GM23338 (cell line): Measurements from ENCODE around the gene TCF20. TPM values are rescaled to one million over a fixed set of nuclear protein-coding genes. Genes with fewer than 3 reads are reported as not detected.

Source experiments
- ATAC-seq: fragments of 200-7000 bp; cut with Tn5 transposase; 3 replicates; pipeline ENCODE4 v1.9.1; 2020
- DNase-seq: peaks from one replicate; pipeline ENCODE4 v3.0.0-alpha.2; 2015; ENCODE audit warnings: low spot score
- H2AFZ ChIP-seq: fragments of 200-600 bp; sonication (generic); 2 replicates; pipeline ENCODE4 v1.8.0; 2016; ENCODE audit warnings: antibody characterized with exemption, mild to moderate bottlenecking, moderate library complexity
- H3F3A ChIP-seq: fragments of 200-600 bp; sonication (generic); replicated peaks from 2 replicates; pipeline ENCODE4 v1.8.0; 2017; ENCODE audit warnings: antibody characterized with exemption, mixed run types, low read depth
- H3K27ac ChIP-seq: fragments of 200-600 bp; sonication (generic); 2 replicates; pipeline ENCODE4 v1.6.1; 2016; ENCODE audit warnings: low read depth
- H3K27me3 ChIP-seq: fragments of 200-600 bp; sonication (generic); 2 replicates; pipeline ENCODE4 v1.8.0; 2016; ENCODE audit warnings: mild to moderate bottlenecking, mixed run types, moderate library complexity; ENCODE audit not compliant: insufficient read depth
- H3K36me3 ChIP-seq: fragments of 200-600 bp; sonication (generic); 2 replicates; pipeline ENCODE4 v1.8.0; 2016; ENCODE audit warnings: mild to moderate bottlenecking; ENCODE audit not compliant: insufficient read depth
- H3K4me1 ChIP-seq: fragments of 200-600 bp; sonication (generic); 2 replicates; pipeline ENCODE4 v1.8.0; 2016; ENCODE audit warnings: mild to moderate bottlenecking, moderate library complexity; ENCODE audit not compliant: insufficient read depth
- H3K4me2 ChIP-seq: fragments of 200-600 bp; sonication (generic); 2 replicates; pipeline ENCODE4 v1.7.1; 2017; ENCODE audit warnings: mixed run types
- H3K4me3 ChIP-seq: fragments of 200-600 bp; sonication (generic); 2 replicates; pipeline ENCODE4 v1.6.1; 2016; ENCODE audit warnings: mixed run types
- H3K79me2 ChIP-seq: fragments of 200-600 bp; sonication (generic); replicated peaks from 2 replicates; pipeline ENCODE4 v1.8.0; 2017; ENCODE audit warnings: mild to moderate bottlenecking; ENCODE audit not compliant: insufficient read depth
- H3K9me2 ChIP-seq: fragments of 200-600 bp; sonication (generic); 2 replicates; pipeline ENCODE4 v1.8.0; 2017; ENCODE audit not compliant: insufficient read depth
- H4K20me1 ChIP-seq: fragments of 200-600 bp; sonication (generic); replicated peaks from 2 replicates; pipeline ENCODE4 v1.8.0; 2017; ENCODE audit warnings: mild to moderate bottlenecking; ENCODE audit not compliant: insufficient read depth
- H3K27ac Mint-ChIP-seq: 2 replicates; pipeline ENCODE4 v1.8.0; 2020; ENCODE audit warnings: inconsistent platforms, mild to moderate bottlenecking, moderate library complexity, mixed read lengths
- H3K27me3 Mint-ChIP-seq: 3 replicates; pipeline ENCODE4 v1.8.0; 2022; ENCODE audit warnings: low read depth, mild to moderate bottlenecking, moderate library complexity, mixed read lengths, inconsistent platforms; ENCODE audit not compliant: insufficient read depth, poor library complexity
- H3K36me3 Mint-ChIP-seq: 3 replicates; pipeline ENCODE4 v1.8.0; 2021; ENCODE audit warnings: low read depth, mild to moderate bottlenecking, inconsistent platforms, moderate library complexity, mixed read lengths
- H3K4me1 Mint-ChIP-seq: 3 replicates; pipeline ENCODE4 v1.8.0; 2020; ENCODE audit warnings: mild to moderate bottlenecking, inconsistent platforms, mixed read lengths
- H3K4me3 Mint-ChIP-seq: 3 replicates; pipeline ENCODE4 v1.8.0; 2021; ENCODE audit warnings: moderate library complexity, mild to moderate bottlenecking, inconsistent platforms, mixed read lengths
- H3K9me3 Mint-ChIP-seq: 3 replicates; pipeline ENCODE4 v1.8.0; 2020; ENCODE audit warnings: moderate library complexity, mild to moderate bottlenecking, inconsistent platforms, mixed read lengths
- CREB1 ChIP-seq: fragments of 250-450 bp; sonication (Bioruptor Pico); IDR thresholded peaks from 2 replicates; pipeline ENCODE4 v1.5.0; 2020; ENCODE audit warnings: low read depth, mild to moderate bottlenecking, moderate library complexity
- CTCF ChIP-seq, 2 experiments: fragments of 200-600 bp in 1 of 2; sonication (generic) in 1 of 2; conservative IDR thresholded peaks; 2 replicates each; pipeline versions ENCODE4 v1.5.1 to v1.6.1; 2016 to 2017; ENCODE audit warnings: antibody characterized with exemption in 2 of 2, low read depth in 2 of 2, mild to moderate bottlenecking in 2 of 2, moderate library complexity in 1 of 2
- ETS1 ChIP-seq: IDR thresholded peaks from 2 replicates; pipeline ENCODE4 v1.6.1; 2016; ENCODE audit warnings: antibody characterized with exemption
- EZH2 ChIP-seq: fragments of 200-600 bp; sonication (generic); IDR thresholded peaks from one replicate; pipeline ENCODE4 v1.8.0; 2017; ENCODE audit warnings: antibody characterized with exemption, mild to moderate bottlenecking, low read depth; ENCODE audit not compliant: unreplicated experiment
- EZH2phosphoT487 ChIP-seq: fragments of 200-600 bp; sonication (generic); IDR thresholded peaks from one replicate; pipeline ENCODE4 v1.8.1; 2018; ENCODE audit warnings: antibody characterized with exemption; ENCODE audit not compliant: unreplicated experiment
- JUNB ChIP-seq: IDR thresholded peaks from one replicate; pipeline ENCODE4 v1.6.1; 2016; ENCODE audit warnings: antibody characterized with exemption; ENCODE audit not compliant: unreplicated experiment
- NANOG ChIP-seq: IDR thresholded peaks from 2 replicates; pipeline ENCODE4 v1.6.1; 2016; ENCODE audit warnings: antibody characterized with exemption, borderline replicate concordance
- POLR2AphosphoS5 ChIP-seq: IDR thresholded peaks from 2 replicates; pipeline ENCODE4 v1.6.1; 2016; ENCODE audit warnings: antibody characterized with exemption, low read depth
- REST ChIP-seq: IDR thresholded peaks from one replicate; pipeline ENCODE4 v1.6.1; 2018; ENCODE audit warnings: antibody characterized with exemption; ENCODE audit not compliant: unreplicated experiment
- STAT1 ChIP-seq: IDR thresholded peaks from one replicate; pipeline ENCODE4 v1.6.1; 2016; ENCODE audit warnings: antibody characterized with exemption; ENCODE audit not compliant: unreplicated experiment
- ZNF114 ChIP-seq: fragments of 250-450 bp; sonication (Bioruptor Pico); IDR thresholded peaks from 2 replicates; pipeline ENCODE4 v1.5.0; 2020; ENCODE audit warnings: mild to moderate bottlenecking, moderate library complexity
- ZNF331 ChIP-seq: fragments of 250-450 bp; sonication (Bioruptor Pico); IDR thresholded peaks from 2 replicates; pipeline ENCODE4 v1.5.0; 2020; ENCODE audit warnings: low read depth, mild to moderate bottlenecking, moderate library complexity
- polyA plus RNA-seq: library from polyadenylated mRNA; unstranded; fragments of >200 nt; fragmentation: Nextera tagmentation; extraction: Ambion mirVana; gene quantifications from 2 replicates; pipeline ENCODE4 v1.2.1, GENCODE V29; 2016
- total RNA-seq: library from RNA; depleted of rRNA; stranded (reverse); fragments of >200 nt; shearing (Covaris generic); gene quantifications from 2 replicates; pipeline ENCODE4 v1.2.3, GENCODE V29; 2014

The TCF20 gene
- total and polyA plus RNA-seq, 2 experiments from 2014 or later, result 6.4 to 68.7 TPM

GRCh38 chr22:42282943-42283277 lies 12.5 kb upstream of the TCF20 start:
- H3F3A ChIP-seq, result no peaks in the 10 kb centered on the region
- no peaks in the 10 kb centered on the region for H3K9me2 ChIP-seq
- peaks cover 9% of the 10 kb centered on the region for H4K20me1 ChIP-seq
- H3K27me3 Mint-ChIP-seq, result peaks cover 41% of the 10 kb centered on the region
- peaks cover 15% of the 10 kb centered on the region for H3K4me1 Mint-ChIP-seq
- peaks cover 54% of the 10 kb centered on the region for H3K27me3 ChIP-seq
- no peaks in the 10 kb centered on the region for H3K36me3 Mint-ChIP-seq
- no peaks in the 10 kb centered on the region for H3K36me3 ChIP-seq
- no peaks in the 10 kb centered on the region; the same call in 2 of the 3 replicates for H3K9me3 Mint-ChIP-seq
- TF ChIP-seq EZH2phosphoT487 (no peak), POLR2AphosphoS5 (no peak), NANOG (no peak)
- H3K4me3 ChIP-seq, result peak overlapping the region; percentile 61
- peaks cover 7% of the 10 kb centered on the region for H3K4me1 ChIP-seq
- H2AFZ ChIP-seq, result 0 out of 2 replicates have a peak overlapping the region, but pooled peaks have one; percentile 63
- H3K4me3 Mint-ChIP-seq, result peak overlapping the region; percentile 67
- no peaks in the 10 kb centered on the region for H3K79me2 ChIP-seq
- H3K4me2 ChIP-seq, result peak overlapping the region; percentile 90
- H3K27ac Mint-ChIP-seq, result no peak overlapping the region
- no peak for DNase-seq
- peak; percentile 24 for ATAC-seq
- H3K27ac ChIP-seq, result no peak overlapping the region

- Histone ChIP-seq H3K4me3 (peak overlapping the region; percentile 61), H3K27ac (no peak overlapping the region), H3K27me3 (peaks cover 54% of the 10 kb centered on the region), H3K79me2 (no peaks in the 10 kb centered on the region), H3K4me1 (peaks cover 7% of the 10 kb centered on the region), H4K20me1 (peaks cover 9% of the 10 kb centered on the region), H3K9me2 (no peaks in the 10 kb centered on the region), H2AFZ (no peak overlapping the region), H3K4me2 (peak overlapping the region; percentile 90), H3F3A (no peaks in the 10 kb centered on the region), H3K36me3 (no peaks in the 10 kb centered on the region)
- ATAC-seq (peak; percentile 20), DNase-seq (no peak)
- Mint-ChIP-seq H3K36me3 (no peaks in the 10 kb centered on the region), H3K27ac (no peak overlapping the region), H3K4me1 (peaks cover 15% of the 10 kb centered on the region), H3K4me3 (peak overlapping the region; percentile 67), H3K27me3 (peaks cover 46% of the 10 kb centered on the region), H3K9me3 (no peaks in the 10 kb centered on the region; the same call in 2 of the 3 replicates)
- TF ChIP-seq JUNB (no peak), EZH2phosphoT487 (no peak), STAT1 (no peak), POLR2AphosphoS5 (no peak), ETS1 (no peak), EZH2 (no peak), NANOG (no peak), CTCF (conservative IDR thresholded peaks at IDR 0.05; ENCODE audit: low read depth in 2 of 2) (no peak), REST (no peak), CREB1 (CRISPR knock-in tag) (no peak), ZNF114 (no peak), ZNF331 (CRISPR knock-in tag) (no peak)
These were observed 11.9 kb upstream of the TCF20 start for GRCh38 chr22:42282252-42282942.
